PC-9 (cell line): Measurements from ENCODE around the gene ING2. TPM values are rescaled to one million over a fixed set of nuclear protein-coding genes. Genes with fewer than 3 reads are reported as not detected.

Experiments used
- BruUV-seq: library from RNA; stranded (reverse); fragments of 400-500 nt; replicated peaks from 2 replicates; lab custom pipeline; 2021; lab: Mats Ljungman, UMichigan
- CTCF ChIA-PET: fragments of 300-600 bp; sonication (Branson Sonifier 250); formaldehyde crosslinking; loops from one replicate; lab custom pipeline; 2022; ENCODE audit warnings: antibody characterized with exemption; lab: Charles Lee
- POLR2A ChIA-PET: fragments of 300-600 bp; sonication (Branson Sonifier 250); formaldehyde crosslinking; loops from one replicate; lab custom pipeline; 2022; ENCODE audit warnings: antibody characterized with exemption; ENCODE audit not compliant: unreplicated experiment; lab: Charles Lee
- DNase-seq, 2 experiments: peaks; one replicate each; pipeline versions ENCODE4 v3.0.0 to v3.0.0-alpha.2; 2015 to 2022; ENCODE audit warnings: mixed read lengths in 1 of 2
- H2AFZ ChIP-seq: fragments of 200-600 bp; sonication (generic); 2 replicates; pipeline ENCODE4 v1.8.1; 2017; ENCODE audit warnings: antibody characterized with exemption
- H3F3A ChIP-seq: fragments of 200-600 bp; sonication (generic); 2 replicates; pipeline ENCODE4 v1.8.1; 2017; ENCODE audit warnings: antibody characterized with exemption, mild to moderate bottlenecking, low read depth; ENCODE audit not compliant: insufficient read depth
- H3K27ac ChIP-seq: fragments of 200-600 bp; sonication (generic); 2 replicates; pipeline ENCODE4 v1.6.1; 2016; ENCODE audit warnings: mixed run types
- H3K27me3 ChIP-seq: fragments of 200-600 bp; sonication (generic); 2 replicates; pipeline ENCODE4 v1.6.1; 2016; ENCODE audit warnings: low read depth, mixed run types; ENCODE audit not compliant: insufficient read depth
- H3K36me3 ChIP-seq: fragments of 200-600 bp; sonication (generic); 2 replicates; pipeline ENCODE4 v1.6.1; 2016; ENCODE audit warnings: low read depth, mixed run types
- H3K4me1 ChIP-seq: fragments of 200-600 bp; sonication (generic); replicated peaks from 2 replicates; pipeline ENCODE4 v1.6.1; 2016; ENCODE audit warnings: mixed run types; ENCODE audit not compliant: insufficient read depth
- H3K4me2 ChIP-seq: fragments of 200-600 bp; sonication (generic); 2 replicates; pipeline ENCODE4 v1.6.1; 2017; ENCODE audit warnings: mixed run types
- H3K4me3 ChIP-seq: fragments of 200-600 bp; sonication (generic); 2 replicates; pipeline ENCODE4 v1.6.1; 2016; ENCODE audit warnings: mixed run types
- H3K79me2 ChIP-seq: fragments of 200-600 bp; sonication (generic); 2 replicates; pipeline ENCODE4 v1.6.1; 2017; ENCODE audit warnings: low read depth, mixed run types
- H3K9me2 ChIP-seq: fragments of 200-600 bp; sonication (generic); 2 replicates; pipeline ENCODE4 v1.8.1; 2017; ENCODE audit warnings: mild to moderate bottlenecking; ENCODE audit not compliant: insufficient read depth
- H3K9me3 ChIP-seq: fragments of 200-600 bp; sonication (generic); 2 replicates; pipeline ENCODE4 v1.8.1; 2016; ENCODE audit warnings: low read depth; ENCODE audit not compliant: insufficient read depth
- H4K20me1 ChIP-seq: fragments of 200-600 bp; sonication (generic); 2 replicates; pipeline ENCODE4 v1.8.1; 2017; ENCODE audit not compliant: insufficient read depth
- EZH2 ChIP-seq: fragments of 200-600 bp; sonication (generic); IDR thresholded peaks from 2 replicates; pipeline ENCODE4 v1.8.0; 2017; ENCODE audit warnings: antibody characterized with exemption, low read depth
- intact Hi-C: fragments of 100-400 bp; cut with micrococcal nuclease; formaldehyde crosslinking; loops from one replicate; pipeline ENCODE4 v1.10.0; 2022; ENCODE audit not compliant: unreplicated experiment
- total RNA-seq: library from RNA; stranded (reverse); gene quantifications from 2 replicates; pipeline ENCODE4 v1.2.3, GENCODE V29; 2021
- TF ChIP-seq, protein P1 (sequence below): fragments of 200-600 bp; sonication (generic); conservative IDR thresholded peaks from 2 replicates; pipeline ENCODE4 v1.6.1; 2017; ENCODE audit warnings: mixed run types, antibody characterized with exemption, mild to moderate bottlenecking, moderate library complexity

Gene ING2
- total RNA-seq, 1 experiment from 2014 or later, result 11.6 TPM

DNA sequence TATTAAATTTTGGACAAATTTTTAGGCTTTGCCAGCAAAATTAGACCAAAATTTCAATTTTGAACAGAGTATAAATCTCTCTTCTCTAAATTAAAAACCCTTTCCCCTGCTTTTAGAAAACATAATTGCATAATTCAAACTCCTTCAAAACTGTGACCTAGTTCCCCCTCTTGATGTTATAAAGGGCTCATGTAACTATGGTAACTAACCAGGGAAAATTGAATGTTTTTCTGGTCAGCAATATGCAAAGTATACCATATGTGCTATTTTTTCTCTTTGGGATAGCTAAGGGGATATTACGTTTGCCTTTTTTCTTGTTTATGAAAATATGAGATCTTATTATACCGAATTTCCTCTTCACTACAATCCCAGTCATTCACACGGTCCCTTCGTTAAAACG is 5.1 kb upstream of the ING2 start:
- H3K9me2 ChIP-seq, result no peaks in the 10 kb centered on the region
- ChIA-PET POLR2A (no interaction called here), CTCF (no interaction called here)
- H3K27me3 ChIP-seq, result no peaks in the 10 kb centered on the region
- H2AFZ ChIP-seq, result no peak overlapping the region
- H4K20me1 ChIP-seq, result no peaks in the 10 kb centered on the region
- H3K79me2 ChIP-seq, result peaks cover 17% of the 10 kb centered on the region
- intact Hi-C loops, result loop anchor here (5.0 kb wide), 1 partner anchor 138 kb away; no protein-coding TSS in a partner anchor
- DNase-seq, result no peak
- BruUV-seq, result no TSS peak
- no peak overlapping the region for H3K4me3 ChIP-seq
- no peaks in the 10 kb centered on the region; the same call in 1 of the 2 replicates for H3F3A ChIP-seq
- TF ChIP-seq, protein P1, sequence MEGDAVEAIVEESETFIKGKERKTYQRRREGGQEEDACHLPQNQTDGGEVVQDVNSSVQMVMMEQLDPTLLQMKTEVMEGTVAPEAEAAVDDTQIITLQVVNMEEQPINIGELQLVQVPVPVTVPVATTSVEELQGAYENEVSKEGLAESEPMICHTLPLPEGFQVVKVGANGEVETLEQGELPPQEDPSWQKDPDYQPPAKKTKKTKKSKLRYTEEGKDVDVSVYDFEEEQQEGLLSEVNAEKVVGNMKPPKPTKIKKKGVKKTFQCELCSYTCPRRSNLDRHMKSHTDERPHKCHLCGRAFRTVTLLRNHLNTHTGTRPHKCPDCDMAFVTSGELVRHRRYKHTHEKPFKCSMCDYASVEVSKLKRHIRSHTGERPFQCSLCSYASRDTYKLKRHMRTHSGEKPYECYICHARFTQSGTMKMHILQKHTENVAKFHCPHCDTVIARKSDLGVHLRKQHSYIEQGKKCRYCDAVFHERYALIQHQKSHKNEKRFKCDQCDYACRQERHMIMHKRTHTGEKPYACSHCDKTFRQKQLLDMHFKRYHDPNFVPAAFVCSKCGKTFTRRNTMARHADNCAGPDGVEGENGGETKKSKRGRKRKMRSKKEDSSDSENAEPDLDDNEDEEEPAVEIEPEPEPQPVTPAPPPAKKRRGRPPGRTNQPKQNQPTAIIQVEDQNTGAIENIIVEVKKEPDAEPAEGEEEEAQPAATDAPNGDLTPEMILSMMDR, result no peak
- no peak for TF ChIP-seq EZH2
- no peak overlapping the region for H3K27ac ChIP-seq
- no peak overlapping the region for H3K4me2 ChIP-seq
- no peaks in the 10 kb centered on the region for H3K9me3 ChIP-seq
- no peaks in the 10 kb centered on the region for H3K36me3 ChIP-seq
- H3K4me1 ChIP-seq, result peaks cover 11% of the 10 kb centered on the region

DNA sequence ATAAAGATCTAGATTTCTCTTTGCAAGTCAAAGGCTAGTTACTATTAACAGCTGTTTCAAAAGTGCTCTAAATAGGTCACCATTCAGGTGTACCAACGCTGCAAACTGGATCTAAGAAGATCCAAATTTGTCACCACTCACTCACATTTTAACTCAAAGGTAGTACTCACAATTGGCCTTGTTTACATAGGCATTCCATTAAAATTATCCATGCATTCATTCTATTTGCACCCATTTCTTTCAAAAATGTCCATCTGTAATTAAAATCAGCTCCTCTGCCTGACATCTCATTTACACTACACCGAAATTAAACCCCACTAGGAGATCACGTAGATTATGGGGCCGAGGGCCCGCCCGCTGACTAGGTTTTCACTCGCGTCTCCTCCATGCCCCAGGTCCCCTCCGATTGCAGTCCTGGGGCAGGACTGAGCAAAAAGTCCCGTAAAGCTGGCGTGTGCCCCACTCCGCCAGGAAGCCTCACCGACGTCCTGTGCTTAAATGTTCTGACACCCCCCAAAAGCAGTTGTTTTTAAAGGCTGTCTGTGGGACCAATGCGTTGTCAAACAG is 1.3 kb upstream of the ING2 start:
- Histone ChIP-seq H3F3A (no peaks in the 10 kb centered on the region; the same call in 1 of the 2 replicates), H3K9me2 (no peaks in the 10 kb centered on the region), H2AFZ (peak overlapping the region; percentile 95), H3K9me3 (no peaks in the 10 kb centered on the region), H3K79me2 (peaks cover 44% of the 10 kb centered on the region), H3K4me3 (peak overlapping the region; percentile 63), H3K4me2 (peak overlapping the region; percentile 91), H4K20me1 (no peaks in the 10 kb centered on the region), H3K27me3 (no peaks in the 10 kb centered on the region), H3K36me3 (no peaks in the 10 kb centered on the region), H3K27ac (peak overlapping the region; percentile 63), H3K4me1 (peaks cover 11% of the 10 kb centered on the region)
- no peak for TF ChIP-seq EZH2
- TF ChIP-seq, protein P1, result no peak
- POLR2A ChIA-PET, result interaction anchor here (0.6 kb wide), 1 partner anchor 181 kb away, joined by 5 read pairs; no protein-coding TSS in a partner anchor
- BruUV-seq, result TSS peak; percentile 60
- intact Hi-C loops, result loop anchor here (1.0 to 5.0 kb wide), 5 partner anchors 10 to 156 kb away; partner anchors contain the start of genes CDKN2AIP, RWDD4 and TRAPPC11
- no peak for DNase-seq
- CTCF ChIA-PET, result no interaction called here

DNA sequence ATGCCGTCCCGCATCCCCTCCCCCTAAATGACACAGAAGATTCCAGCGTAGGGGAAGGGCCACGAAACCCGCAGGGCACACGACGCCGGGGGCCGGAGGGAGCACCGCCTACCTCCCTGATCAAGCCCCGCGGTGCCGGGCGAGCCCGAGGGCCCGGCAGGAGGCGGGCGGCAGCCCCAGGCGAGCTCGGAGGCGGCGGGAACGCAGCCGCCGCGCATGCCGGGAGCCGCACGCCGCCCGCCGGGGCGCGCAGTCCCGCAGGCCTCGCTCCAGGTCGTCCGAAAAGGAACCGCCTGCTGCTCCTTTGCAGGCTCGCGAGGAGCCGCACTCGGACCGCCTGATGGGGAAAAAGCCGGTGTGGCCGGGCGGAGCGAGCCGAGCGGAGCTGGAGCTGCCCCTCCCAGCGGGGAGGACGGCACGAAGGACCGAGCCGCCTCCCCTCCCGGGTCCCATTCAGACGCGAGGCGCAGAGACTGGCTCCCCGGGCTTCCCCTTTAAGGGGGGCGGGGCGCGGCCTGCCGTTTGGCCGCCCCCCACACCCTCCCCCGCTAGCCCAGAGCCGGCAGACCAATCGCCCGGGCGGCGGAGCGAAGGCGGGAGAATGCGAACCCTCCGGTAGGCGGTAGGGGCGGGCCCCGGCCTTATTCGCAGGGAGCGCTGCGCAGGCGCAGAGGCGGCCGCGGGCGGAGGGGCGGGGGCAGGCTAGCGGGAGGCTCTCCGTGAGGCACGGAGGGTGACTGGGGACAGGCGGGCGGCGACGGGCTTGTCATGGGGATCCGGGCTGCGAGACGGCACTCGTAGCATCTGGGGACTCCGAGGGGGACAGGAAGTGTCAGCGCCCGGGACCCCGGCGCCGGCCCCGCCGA is 561 bp upstream of the ING2 start:
- intact Hi-C loops, result loop anchor here (1.0 to 5.0 kb wide), 5 partner anchors 11 to 155 kb away; partner anchors contain the start of genes CDKN2AIP, RWDD4 and TRAPPC11
- H3K79me2 ChIP-seq, result peaks cover 44% of the 10 kb centered on the region
- no peaks in the 10 kb centered on the region for H3K36me3 ChIP-seq
- H4K20me1 ChIP-seq, result no peaks in the 10 kb centered on the region
- H2AFZ ChIP-seq, result peak overlapping the region; percentile 95
- H3F3A ChIP-seq, result no peaks in the 10 kb centered on the region; the same call in 1 of the 2 replicates
- H3K27ac ChIP-seq, result peak overlapping the region; percentile 63
- H3K4me2 ChIP-seq, result peak overlapping the region; percentile 91
- no TSS peak for BruUV-seq
- H3K4me1 ChIP-seq, result peaks cover 11% of the 10 kb centered on the region
- H3K27me3 ChIP-seq, result no peaks in the 10 kb centered on the region
- DNase-seq, result peak; percentile 86 to 99
- no peaks in the 10 kb centered on the region for H3K9me3 ChIP-seq
- ChIA-PET POLR2A (no interaction called here), CTCF (interaction anchor here (0.6 kb wide), 1 partner anchor 741 kb away, joined by 3 read pairs; no protein-coding TSS in a partner anchor)
- no peak for TF ChIP-seq EZH2
- TF ChIP-seq, protein P1, result no peak
- H3K9me2 ChIP-seq, result no peaks in the 10 kb centered on the region
- peak overlapping the region; percentile 63 for H3K4me3 ChIP-seq
